Tibial nerve (tissue), 4 donors: ENCODE data around the gene E2F2. TPM values are rescaled to one million over a fixed set of nuclear protein-coding genes. Genes with fewer than 3 reads are reported as not detected.

Experiments used
- DNase-seq, 2 donors: peaks; one replicate each; pipeline ENCODE4 v3.0.0-alpha.2; 2019; ENCODE audit warnings: low spot score in 2 of 2
- H3K27ac ChIP-seq, 4 donors: fragments of 200-600 bp; sonication (generic) in 3 of 4; one replicate each; pipeline ENCODE4 v1.5.1; 2017 to 2019; ENCODE audit warnings: mild to moderate bottlenecking in 1 of 4
- H3K27me3 ChIP-seq, 2 donors: fragments of 200-600 bp; sonication (generic) in 1 of 2; one replicate each; pipeline versions ENCODE4 v1.5.1 to v1.6.0; 2017 to 2019
- H3K36me3 ChIP-seq, 3 donors: fragments of 200-600 bp; sonication (generic); one replicate each; pipeline ENCODE4 v1.5.1; 2018 to 2019
- H3K4me1 ChIP-seq, 4 donors: fragments of 200-600 bp; sonication (generic) in 3 of 4; one replicate each; pipeline ENCODE4 v1.5.1; 2017 to 2019
- H3K4me3 ChIP-seq, 4 donors: fragments of 200-600 bp; sonication (generic) in 3 of 4; one replicate each; pipeline ENCODE4 v1.5.1; 2017 to 2019; ENCODE audit warnings: mild to moderate bottlenecking in 1 of 4, moderate library complexity in 1 of 4
- H3K9me3 ChIP-seq, 4 donors: fragments of 200-600 bp; sonication (generic) in 3 of 4; one replicate each; pipeline ENCODE4 v1.5.1; 2017 to 2019
- CTCF ChIP-seq, 5 experiments: fragments of 200-600 bp in 3 of 5; fragments of 450-650 bp in 2 of 5; sonication (generic) in 3 of 5; IDR thresholded peaks; one replicate each; pipeline ENCODE4 v1.5.1; 2016 to 2019; ENCODE audit warnings: antibody characterized with exemption in 5 of 5, mild to moderate bottlenecking in 3 of 5, moderate library complexity in 2 of 5
- EP300 ChIP-seq, 2 donors: sonication (generic); formaldehyde crosslinking; IDR thresholded peaks; one replicate each; pipeline ENCODE4 v1.6.1; 2017; ENCODE audit warnings: antibody characterized with exemption in 2 of 2, mild to moderate bottlenecking in 1 of 2
- POLR2A ChIP-seq, 2 donors: fragments of 450-650 bp; IDR thresholded peaks; one replicate each; pipeline ENCODE4 v1.6.1; 2017; ENCODE audit warnings: antibody characterized with exemption in 2 of 2, mild to moderate bottlenecking in 2 of 2, moderate library complexity in 2 of 2
- WGBS, 2 donors: methylation state at CpG; one replicate each; pipeline ENCODE4 v1.1.5; 2018; 5-methylcytosine and 5-hydroxymethylcytosine counted together
- total RNA-seq, 4 donors: library from RNA; depleted of rRNA; stranded (reverse); fragments of >200 nt; gene quantifications; one replicate each; pipeline ENCODE4 v1.1.0, GENCODE V29; 2016

E2F2 gene
- total RNA-seq, 4 donors from 2014 or later: 0.20 to 0.30 (median 0.21) TPM; not detected in 1

GRCh38 chr1:23539698-23540266 is 8.7 kb upstream of the E2F2 start:
- no peak overlapping the region for H3K27ac ChIP-seq
- H3K36me3 ChIP-seq: no peaks in the 10 kb centered on the region
- WGBS, 2 donors: 9 to 10% methylated on average over 16 of the region's 16 CpGs
- TF ChIP-seq CTCF (IDR thresholded peaks at IDR 0.05) (peak; percentile 87 to 95 (median 89)), POLR2A (IDR thresholded peaks at IDR 0.05) (no peak), EP300 (IDR thresholded peaks at IDR 0.05) (peak in 1 of 2 donors; percentile 23)
- H3K4me1 ChIP-seq: peaks cover 0 to 15% (median 5%) of the 10 kb centered on the region in 4 donors
- DNase-seq: peak; percentile 72 to 87
- peak overlapping the region in 3 of 4 donors; percentile 1 to 19 (median 17) for H3K4me3 ChIP-seq
- H3K27me3 ChIP-seq: no peaks in the 10 kb centered on the region
- no peaks in the 10 kb centered on the region for H3K9me3 ChIP-seq

- H3K36me3 ChIP-seq: no peaks in the 10 kb centered on the region
- H3K9me3 ChIP-seq: no peaks in the 10 kb centered on the region
- H3K27me3 ChIP-seq: no peaks in the 10 kb centered on the region
- WGBS, 2 donors: 72% methylated on average over 9 of the region's 9 CpGs
- TF ChIP-seq CTCF (IDR thresholded peaks at IDR 0.05): no peak
- no peak for TF ChIP-seq POLR2A (IDR thresholded peaks at IDR 0.05)
- TF ChIP-seq EP300 (IDR thresholded peaks at IDR 0.05): no peak
- DNase-seq: no peak
- no peak overlapping the region for H3K27ac ChIP-seq
- H3K4me1 ChIP-seq: peaks cover 0 to 10% (median 5%) of the 10 kb centered on the region in 4 donors
- H3K4me3 ChIP-seq: no peak overlapping the region
These were observed 6.4 kb upstream of the E2F2 start for GRCh38 chr1:23537296-23537973.

- Histone ChIP-seq H3K9me3 (no peaks in the 10 kb centered on the region), H3K4me3 (no peak overlapping the region), H3K27me3 (peaks cover 0 to 4% of the 10 kb centered on the region in 2 donors), H3K27ac (no peak overlapping the region), H3K4me1 (peaks cover 0 to 32% (median 16%) of the 10 kb centered on the region in 4 donors), H3K36me3 (no peaks in the 10 kb centered on the region)
- no peak for DNase-seq
- 82 to 91% methylated on average over 6 of the region's 6 CpGs for WGBS, 2 donors
- TF ChIP-seq CTCF (IDR thresholded peaks at IDR 0.05) (no peak), EP300 (IDR thresholded peaks at IDR 0.05) (no peak), POLR2A (IDR thresholded peaks at IDR 0.05) (no peak)
These were observed 2.4 kb upstream of the E2F2 start for GRCh38 chr1:23533246-23534023.

- Histone ChIP-seq H3K36me3 (no peaks in the 10 kb centered on the region), H3K9me3 (no peaks in the 10 kb centered on the region), H3K4me3 (peak overlapping the region; percentile 34 to 53 (median 40)), H3K27me3 (peaks cover 0 to 4% of the 10 kb centered on the region in 2 donors), H3K27ac (peak overlapping the region in 3 of 4 donors; percentile 53 to 60 (median 55)), H3K4me1 (peaks cover 0 to 44% (median 28%) of the 10 kb centered on the region in 4 donors)
- 23 to 28% methylated on average over 5 of the region's 5 CpGs for WGBS, 2 donors
- TF ChIP-seq POLR2A (IDR thresholded peaks at IDR 0.05) (no peak), EP300 (IDR thresholded peaks at IDR 0.05) (no peak), CTCF (IDR thresholded peaks at IDR 0.05) (no peak)
- DNase-seq: no peak
These were observed 595 bp upstream of the E2F2 start for GRCh38 chr1:23531562-23532094.
